HG03558 (cell line): Measurements from ENCODE around the gene KRTAP5-4.
"Not testable (repeated sequence)": the region's sequence is repeated elsewhere in the genome, so short reads cannot be mapped to it uniquely, and the experiment has no call there.

Source experiments
- ATAC-seq: cut with Tn5 transposase; IDR thresholded peaks from one replicate; pipeline ENCODE4 v1.9.1; 2021; ENCODE audit warnings: moderate number of reproducible peaks; ENCODE audit not compliant: unreplicated experiment; ENCODE audit errors: extremely low read depth

The KRTAP5-4 gene

GRCh38 chr11:1639666-1640065 is 17.7 kb upstream of the KRTAP5-4 start:
- ATAC-seq, result no peak

GRCh38 chr11:1639102-1639620 is 17.2 kb upstream of the KRTAP5-4 start:
- ATAC-seq, result no peak

DNA sequence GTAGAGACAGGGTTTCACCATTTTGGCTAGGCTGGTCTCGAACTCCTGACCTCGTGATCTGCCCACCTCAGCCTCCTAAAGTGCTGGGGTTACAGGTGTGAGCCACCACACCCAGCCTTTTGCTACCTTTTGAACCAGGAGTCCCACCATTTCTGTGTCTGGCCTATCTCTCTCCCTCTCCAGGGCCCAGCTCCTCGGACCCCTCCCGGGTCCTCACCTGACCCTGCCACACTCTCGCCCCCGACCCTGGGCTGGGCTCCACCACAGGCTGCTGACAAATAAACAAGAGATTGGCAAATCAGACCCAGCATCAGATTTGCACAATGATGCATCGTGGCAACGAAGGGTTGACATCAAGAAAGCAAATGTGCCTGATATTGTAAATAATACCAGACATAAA is 16.4 kb upstream of the KRTAP5-4 start:
- ATAC-seq, result no peak

GRCh38 chr11:1637628-1638027 is 15.7 kb upstream of the KRTAP5-4 start:
- no peak for ATAC-seq

DNA sequence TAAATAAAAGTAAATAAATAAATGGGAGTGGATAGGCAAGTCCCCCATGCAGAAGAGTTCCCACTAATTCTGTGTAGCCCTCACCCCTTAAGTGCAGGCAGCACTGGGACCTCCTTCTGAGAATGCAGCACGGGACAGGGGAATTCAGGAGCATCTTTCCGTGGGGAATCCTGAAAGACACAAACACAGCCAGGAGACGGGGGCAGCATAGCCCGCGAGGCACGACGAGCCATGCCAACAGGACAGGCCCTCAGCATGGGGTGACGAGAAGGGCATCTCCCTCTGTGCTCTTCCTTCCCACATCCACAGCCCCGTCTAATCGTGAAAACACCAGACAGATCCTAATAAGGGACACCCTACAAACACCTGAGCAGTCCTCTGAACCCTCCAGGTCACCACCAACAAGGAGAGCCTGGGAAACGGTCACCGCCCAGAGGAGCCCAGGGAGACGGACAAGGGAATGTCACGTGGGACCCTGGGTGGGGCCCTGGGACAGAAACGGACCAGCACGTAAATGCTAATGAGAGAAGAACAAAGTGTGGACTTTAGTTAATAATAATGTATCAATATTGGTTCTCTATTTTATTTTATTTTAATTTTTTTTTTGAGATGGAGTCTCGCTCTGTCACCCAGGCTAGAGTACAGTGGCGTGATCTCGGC is 14.5 kb upstream of the KRTAP5-4 start:
- ATAC-seq, result no peak

DNA sequence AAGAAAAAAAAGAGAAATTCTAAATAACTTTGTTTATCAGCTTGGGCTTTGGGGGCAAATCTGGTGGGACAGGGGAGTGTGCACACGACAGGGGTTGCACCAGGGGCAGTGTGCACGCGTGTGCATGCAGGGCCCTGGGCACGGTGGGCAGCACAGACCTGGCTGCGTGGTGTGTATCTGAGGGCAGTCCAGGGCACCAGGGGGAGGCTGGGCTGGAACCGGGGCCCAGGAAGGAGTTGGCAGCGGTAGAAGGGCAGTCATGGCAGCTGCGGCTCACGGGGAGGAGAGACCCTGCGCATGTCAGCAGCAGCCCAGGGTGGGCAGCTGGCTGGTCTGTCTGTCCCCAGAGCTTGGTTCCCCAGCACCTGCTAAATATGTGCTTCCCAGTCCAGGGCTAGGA is 11.9 kb upstream of the KRTAP5-4 start:
- no peak for ATAC-seq

DNA sequence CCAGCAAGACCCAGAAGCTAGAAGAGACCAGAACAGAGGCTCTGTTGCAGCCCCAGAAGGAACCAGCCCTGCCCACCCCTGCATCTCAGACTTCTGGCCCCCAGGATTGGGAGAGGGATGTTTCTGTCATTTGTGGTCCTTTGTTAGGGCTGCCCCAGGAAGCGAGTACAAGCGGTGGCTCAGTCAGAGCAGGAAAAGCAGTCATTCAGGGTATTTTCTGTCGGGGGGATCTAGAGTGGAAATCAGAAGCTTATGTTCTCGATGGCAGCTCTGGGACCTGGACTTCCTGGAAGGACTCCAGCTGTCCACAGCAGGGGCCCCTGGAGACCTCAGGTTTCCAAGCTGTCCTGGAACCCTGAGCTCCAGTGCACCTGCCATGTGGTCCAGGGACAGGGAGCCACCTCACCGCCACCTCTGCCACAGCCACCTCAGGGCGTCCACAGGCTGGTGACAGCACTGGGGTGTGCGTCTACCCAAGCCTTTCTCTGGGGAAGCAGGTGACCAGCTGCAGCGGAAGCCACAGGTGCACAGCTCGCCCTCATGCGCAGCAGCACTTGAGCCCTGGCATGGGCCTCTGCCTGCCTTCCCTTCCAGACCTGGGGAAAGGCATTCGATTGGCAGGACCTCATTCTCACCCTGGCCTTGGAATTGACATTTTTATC is 10.2 kb upstream of the KRTAP5-4 start:
- no peak for ATAC-seq

DNA sequence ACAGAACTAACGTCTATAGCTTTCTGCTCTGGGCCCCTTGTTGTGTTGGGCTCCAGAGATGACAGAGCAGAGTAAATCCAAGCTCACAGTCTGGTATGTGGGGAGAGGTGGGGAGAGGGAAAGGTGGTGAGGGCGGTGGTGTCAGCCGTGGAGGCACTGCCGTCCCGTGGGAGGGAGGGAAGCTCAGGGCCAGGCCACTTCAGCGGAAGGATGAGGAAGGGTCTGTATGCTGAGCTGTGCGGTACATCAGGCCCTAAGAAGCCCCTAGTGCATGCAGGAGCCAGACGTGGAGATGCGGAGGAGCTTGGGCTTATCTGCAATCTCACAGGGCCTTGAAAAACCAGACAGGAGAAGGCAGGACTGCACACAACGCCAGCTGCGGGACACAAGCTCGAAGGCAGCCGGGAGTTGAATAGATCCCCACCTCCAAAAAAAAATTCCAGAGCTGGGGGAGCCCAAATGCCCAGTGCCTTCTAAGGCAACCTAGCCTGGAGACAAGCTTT is 9.2 kb upstream of the KRTAP5-4 start:
- ATAC-seq, result no peak

GRCh38 chr11:1630271-1630670 is 8.3 kb upstream of the KRTAP5-4 start:
- no peak for ATAC-seq

- no peak for ATAC-seq
These were observed 7.6 kb upstream of the KRTAP5-4 start, which contains the start of gene KRTAP5-5 for GRCh38 chr11:1629326-1630185. Gene KRTAP5-5 (plus strand): TSS chr11:1629775. CDS start chr11:1629841, 66 bp downstream.

DNA sequence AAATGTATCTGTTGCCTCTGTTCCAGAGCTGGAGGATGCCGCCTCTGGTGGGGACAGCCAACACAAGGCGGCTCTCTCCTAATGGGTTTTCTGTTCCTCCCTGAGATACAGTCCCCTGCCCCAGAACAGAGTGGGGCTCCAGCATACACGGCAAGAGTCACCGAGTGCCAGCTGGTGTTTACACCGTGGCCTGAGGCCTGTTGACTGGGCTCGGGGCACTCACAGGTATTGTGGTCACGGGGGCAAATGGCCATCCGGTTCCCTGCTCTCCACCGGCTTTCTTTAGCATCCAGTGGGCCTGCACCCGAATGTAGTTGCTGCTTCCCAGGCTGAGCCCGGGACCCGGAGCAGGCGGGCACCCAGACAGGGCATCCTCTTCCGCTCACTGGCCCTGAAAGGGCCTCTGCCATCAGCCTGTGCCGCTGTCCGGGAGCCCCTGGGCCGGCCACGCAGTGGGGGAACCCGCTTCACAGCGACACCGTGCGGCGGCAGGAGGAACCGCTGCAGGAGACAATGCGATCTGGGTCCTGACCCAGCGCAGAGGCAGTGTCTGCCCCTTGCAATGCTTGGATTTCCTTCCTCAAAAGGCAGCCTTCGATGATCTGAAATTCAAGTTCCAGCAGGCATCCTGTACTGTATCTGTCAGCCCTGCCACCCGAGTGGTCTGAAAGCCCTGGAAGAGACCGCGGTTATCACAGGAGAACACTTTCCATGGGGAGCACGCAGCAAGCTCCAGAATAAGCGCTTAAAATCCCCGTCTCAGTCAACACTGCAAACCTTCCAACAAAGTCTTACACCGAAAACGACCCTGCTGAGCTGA is 6.8 kb upstream of the KRTAP5-4 start:
- no peak for ATAC-seq

GRCh38 chr11:1625541-1625940 is 3.6 kb upstream of the KRTAP5-4 start:
- ATAC-seq, result no peak

DNA sequence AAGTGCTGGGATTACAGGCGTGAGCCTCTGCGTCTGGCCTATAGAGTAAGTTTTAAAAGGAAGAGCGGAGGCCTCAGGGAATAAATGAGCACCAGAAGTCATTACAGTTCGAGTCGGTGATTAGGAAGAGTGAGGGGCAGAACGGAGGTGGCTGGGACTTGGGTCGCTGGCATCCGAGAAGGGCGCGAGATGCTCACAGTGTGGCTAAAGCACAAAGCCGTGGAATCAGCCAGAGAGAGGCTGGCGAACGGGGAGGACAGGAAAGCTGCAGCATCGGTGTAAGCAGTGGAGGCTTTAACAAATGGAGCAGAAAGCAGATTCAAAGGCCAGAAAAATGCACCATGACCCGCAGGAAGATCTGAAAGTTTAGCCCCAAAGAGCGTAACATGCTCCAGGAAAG is 2.7 kb upstream of the KRTAP5-4 start:
- ATAC-seq, result no peak

- no peak for ATAC-seq
These were observed 1.8 kb upstream of the KRTAP5-4 start for GRCh38 chr11:1623716-1624115.

GRCh38 chr11:1619449-1619848 is 2.5 kb downstream of the KRTAP5-4 start:
- no peak for ATAC-seq

DNA sequence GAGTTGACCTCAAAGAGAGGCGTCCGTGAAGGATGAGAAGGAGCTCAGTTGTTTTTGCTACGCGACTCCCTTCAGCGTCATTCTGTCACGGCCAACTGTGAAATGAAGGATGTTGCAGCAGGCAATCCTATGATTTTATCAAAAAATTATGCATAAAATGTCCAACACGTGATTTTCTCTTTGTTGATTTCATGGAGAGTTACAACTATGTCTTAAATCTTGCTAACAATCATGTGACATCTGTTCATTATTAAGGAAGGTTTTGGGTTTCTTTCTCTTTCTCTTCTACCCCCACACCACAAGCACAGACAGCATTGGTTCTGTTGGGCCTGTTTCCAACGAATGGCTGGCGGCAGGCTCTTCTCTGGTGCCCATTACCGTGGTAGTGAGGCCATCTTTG is 3.7 kb downstream of the KRTAP5-4 start:
- ATAC-seq, result no peak

DNA sequence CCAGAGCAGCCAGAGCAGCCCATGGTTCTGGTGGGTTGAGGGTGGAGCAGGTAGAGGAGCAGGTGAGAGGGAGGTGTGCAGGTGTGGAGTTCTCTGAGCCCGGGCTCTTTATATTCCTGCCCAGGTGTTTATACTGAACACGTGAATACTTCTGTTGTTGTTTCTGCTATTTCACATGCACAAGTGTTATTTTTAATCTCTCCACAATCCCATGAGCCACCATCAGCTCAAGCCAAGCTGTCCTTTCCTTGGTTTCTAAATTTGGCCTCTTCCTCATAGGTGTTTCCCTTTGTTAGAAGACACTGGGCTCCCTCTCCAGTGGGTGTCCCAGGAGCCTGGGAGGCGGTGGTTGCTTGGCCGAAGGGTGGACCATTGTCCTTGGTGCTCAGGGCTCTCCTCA is 13.6 kb downstream of the KRTAP5-4 start, which contains the start of gene KRTAP5-3:
Gene KRTAP5-3, minus strand, starts transcription at position 101 of the 400 bp plus-strand sequence. Its CDS starts 78 bp downstream, at position 23.
- ATAC-seq, result no peak

DNA sequence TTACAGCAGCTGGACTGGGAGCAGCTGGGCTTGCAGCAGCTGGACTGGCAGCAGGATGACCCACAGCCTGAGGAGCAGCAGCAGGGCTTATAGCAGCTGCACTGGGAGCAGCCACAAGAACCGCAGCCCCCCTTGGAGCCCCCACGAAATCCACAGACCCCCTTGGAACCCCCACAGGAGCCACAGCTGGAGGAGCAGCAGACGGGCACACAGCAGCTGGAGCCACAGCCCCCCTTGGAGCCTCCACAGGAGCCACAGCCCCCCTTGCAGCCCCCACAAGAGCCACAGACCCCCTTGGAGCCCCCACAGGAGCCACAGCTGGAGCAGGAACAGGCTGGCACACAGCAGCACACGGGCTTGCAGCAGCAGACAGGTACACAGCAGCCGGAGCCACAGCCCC is 14.0 kb downstream of the KRTAP5-4 start:
- ATAC-seq, result not testable (repeated sequence)

- not testable (repeated sequence) for ATAC-seq
These were observed 14.6 kb downstream of the KRTAP5-4 start for GRCh38 chr11:1607156-1607845.
